IMR-90 (cell line): ENCODE data around the gene GABRD.

Experiments used
- BHLHE40 ChIP-seq: fragments of 150-350 bp; IDR thresholded peaks from 2 replicates; pipeline ENCODE4 v1.6.1; 2016; ENCODE audit warnings: mild to moderate bottlenecking, low read depth, low read length
- CEBPB ChIP-seq: IDR thresholded peaks from 2 replicates; pipeline ENCODE4 v1.6.1; 2012; ENCODE audit warnings: low read depth, low read length, improper control_type of control experiment
- CHD1 ChIP-seq: IDR thresholded peaks from 2 replicates; pipeline ENCODE4 v1.6.1; 2012; ENCODE audit warnings: low read depth, low read length, improper control_type of control experiment
- CTCF ChIP-seq: conservative IDR thresholded peaks from 2 replicates; pipeline ENCODE4 v1.5.1; 2012; ENCODE audit warnings: mild to moderate bottlenecking, low read depth, low read length, improper control_type of control experiment
- FOS ChIP-seq: fragments of 150-350 bp; IDR thresholded peaks from 2 replicates; pipeline ENCODE4 v1.6.1; 2016; ENCODE audit warnings: low read depth, low read length
- MAFK ChIP-seq: IDR thresholded peaks from 2 replicates; pipeline ENCODE4 v1.6.1; 2012; ENCODE audit warnings: low read depth, low read length, improper control_type of control experiment
- MXI1 ChIP-seq: IDR thresholded peaks from 2 replicates; pipeline ENCODE4 v1.6.1; 2012; ENCODE audit warnings: low read depth, mild to moderate bottlenecking, low read length, moderate library complexity, borderline replicate concordance
- POLR2A ChIP-seq: IDR thresholded peaks from 2 replicates; pipeline ENCODE4 v1.6.1; 2012; ENCODE audit warnings: mild to moderate bottlenecking, low read depth, low read length
- RAD21 ChIP-seq: IDR thresholded peaks from 2 replicates; pipeline ENCODE4 v1.6.1; 2012; ENCODE audit warnings: low read length, improper control_type of control experiment
- SMC3 ChIP-seq: fragments of 150-350 bp; IDR thresholded peaks from 2 replicates; pipeline ENCODE4 v1.6.1; 2016; ENCODE audit warnings: low read depth, mild to moderate bottlenecking, antibody characterized with exemption, low read length, moderate library complexity

- TF ChIP-seq CTCF: no peak
- TF ChIP-seq MXI1: no peak
- no peak for TF ChIP-seq MAFK
- no peak for TF ChIP-seq CEBPB
- no peak for TF ChIP-seq POLR2A
- no peak for TF ChIP-seq FOS
- TF ChIP-seq RAD21: no peak
- TF ChIP-seq SMC3: no peak
- TF ChIP-seq BHLHE40: no peak
- TF ChIP-seq CHD1: no peak
Observed at GRCh38 chr1:2025491-2025981, 6.4 kb downstream of the GABRD start.
